Stimulated activated CD4-positive, alpha-beta T cell treated with anti-CD3 and anti-CD28 coated beads, Interleukin-4, amount 100 ng/mL, for 48 hours (primary cell): ENCODE results near the gene CCDC185.

Experiments used
- DNase-seq, 2 donors: peaks; one replicate each; pipeline ENCODE4 v3.0.0-alpha.2; 2020; ENCODE audit warnings: low read depth in 2 of 2

CCDC185 gene

DNA sequence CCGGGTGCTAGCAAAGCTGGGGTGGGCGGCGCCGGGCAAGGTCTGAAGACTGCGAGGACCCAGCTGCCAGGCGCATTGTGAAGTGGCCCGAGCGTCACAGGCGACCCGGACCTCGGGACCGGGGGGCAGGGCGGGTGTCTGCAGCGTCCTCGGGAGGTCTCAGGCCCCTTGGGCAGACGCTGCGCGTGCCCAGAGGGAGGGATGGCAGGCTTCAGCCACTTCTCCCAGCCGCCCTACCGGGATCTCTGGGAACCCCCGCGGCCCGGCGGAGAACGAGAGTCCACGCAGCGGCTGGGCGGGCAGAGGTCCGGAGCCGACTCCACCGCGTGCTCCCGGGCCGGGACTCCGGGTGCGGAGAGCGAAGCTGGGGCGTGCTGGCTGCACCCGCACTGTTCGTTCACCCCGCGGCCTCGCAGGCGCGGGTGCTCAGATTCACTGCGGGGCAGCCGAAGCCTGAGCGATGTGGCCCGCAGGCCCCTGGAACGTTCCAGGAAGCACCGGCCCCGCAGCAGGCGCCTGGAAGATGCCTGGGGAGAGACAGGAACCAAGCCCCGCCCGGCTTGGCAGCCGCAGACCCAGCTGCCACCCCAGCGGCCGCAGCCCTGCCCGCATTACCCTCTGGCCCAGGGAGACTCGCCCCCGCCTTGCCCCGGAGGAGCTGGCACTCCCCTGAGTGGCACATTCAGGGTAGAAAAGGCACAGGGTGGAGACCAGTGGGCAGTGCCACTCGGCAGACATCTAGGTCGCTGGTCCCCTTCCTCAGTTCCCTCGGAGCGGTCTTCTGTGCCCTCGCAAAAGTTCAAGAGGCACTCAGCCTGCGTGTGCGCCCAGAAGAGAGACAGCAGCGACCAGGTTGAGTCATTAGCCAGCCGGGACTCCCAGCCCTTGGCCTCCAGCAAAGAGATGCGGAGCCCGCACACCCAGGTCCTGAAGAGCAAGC is at the start of gene CCDC185:
CCDC185 (plus strand) TSS at position 141 of the 940 bp plus-strand sequence; CDS start at position 202, 61 bp downstream.
- DNase-seq: no peak

DNA sequence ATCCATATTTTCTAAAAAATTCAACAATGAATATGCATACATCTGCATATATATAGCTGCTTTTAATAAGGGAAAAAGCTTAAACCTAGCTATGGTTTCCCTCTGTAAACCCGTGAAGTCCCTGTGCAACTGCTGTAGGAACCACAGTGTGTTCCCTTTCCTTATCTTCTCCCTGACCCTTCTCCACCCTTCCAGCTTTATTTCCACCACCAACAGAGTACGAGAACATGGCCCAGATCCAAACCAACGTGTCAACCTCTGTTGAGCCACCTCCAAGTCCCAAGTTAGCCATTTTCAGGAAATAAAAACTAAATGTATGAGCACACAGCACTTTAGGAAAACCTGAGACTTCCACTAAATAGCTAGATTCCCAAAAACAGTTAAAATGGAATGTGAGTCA is 49.5 kb upstream of the CCDC185 start:
- no peak for DNase-seq

DNA sequence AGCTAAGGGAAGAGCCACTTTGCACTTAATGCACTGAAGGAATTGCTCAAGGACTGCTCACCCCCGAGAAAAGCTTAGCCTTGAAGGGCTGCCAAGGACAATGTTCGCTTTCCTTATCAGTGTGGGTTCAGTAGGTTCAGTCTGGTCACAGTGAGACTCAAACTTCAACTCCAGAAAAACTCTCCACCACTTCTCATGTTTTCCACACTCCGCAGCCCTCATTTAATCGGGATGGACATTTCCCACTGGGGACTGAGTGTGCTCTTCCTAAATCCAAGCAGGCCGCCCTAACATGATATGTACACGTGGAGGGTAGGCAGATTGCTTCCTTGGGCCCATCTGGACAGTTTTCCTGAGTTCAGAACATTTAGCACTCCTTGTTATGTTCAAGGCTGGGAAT is 48.7 kb upstream of the CCDC185 start:
- no peak for DNase-seq

DNA sequence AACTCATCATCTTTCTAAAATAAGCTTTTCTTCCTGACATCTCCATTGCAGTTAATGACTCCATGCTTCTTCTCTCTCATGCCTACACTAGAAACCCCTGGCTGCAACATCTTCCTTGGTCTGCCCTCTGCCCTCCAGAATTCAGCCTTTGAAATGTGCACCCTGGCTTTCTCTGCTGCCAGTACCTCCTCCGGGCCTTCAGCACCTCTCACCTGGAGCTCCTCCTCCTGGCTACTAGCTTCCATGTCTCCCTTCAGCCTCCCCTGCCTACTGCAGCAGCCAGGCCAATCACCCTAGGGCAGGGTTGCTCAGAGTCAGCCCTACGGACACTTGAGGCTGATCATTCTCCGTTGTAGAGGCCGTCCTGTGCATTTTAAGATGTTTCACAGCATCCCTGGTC is 47.5 kb upstream of the CCDC185 start:
- no peak for DNase-seq

DNA sequence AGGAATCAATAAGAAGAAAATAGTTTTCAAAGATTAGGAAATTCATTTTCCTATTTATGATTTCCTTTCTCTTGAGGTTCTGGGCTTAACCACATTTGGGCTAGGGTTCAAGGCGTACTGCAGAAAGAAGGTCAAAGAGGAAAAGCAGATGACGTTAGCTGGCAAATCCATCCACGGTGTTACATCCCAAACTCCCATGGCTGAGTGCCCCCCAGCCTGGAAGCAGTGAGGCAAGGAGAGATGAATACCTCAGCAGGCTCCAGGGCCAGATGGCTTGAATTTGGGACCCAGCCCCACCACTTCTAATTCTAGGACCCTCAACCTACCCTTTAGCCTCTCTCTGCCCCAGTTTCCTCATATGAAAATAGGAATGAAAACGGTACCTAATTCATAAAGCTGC is 46.9 kb upstream of the CCDC185 start:
- no peak for DNase-seq

DNA sequence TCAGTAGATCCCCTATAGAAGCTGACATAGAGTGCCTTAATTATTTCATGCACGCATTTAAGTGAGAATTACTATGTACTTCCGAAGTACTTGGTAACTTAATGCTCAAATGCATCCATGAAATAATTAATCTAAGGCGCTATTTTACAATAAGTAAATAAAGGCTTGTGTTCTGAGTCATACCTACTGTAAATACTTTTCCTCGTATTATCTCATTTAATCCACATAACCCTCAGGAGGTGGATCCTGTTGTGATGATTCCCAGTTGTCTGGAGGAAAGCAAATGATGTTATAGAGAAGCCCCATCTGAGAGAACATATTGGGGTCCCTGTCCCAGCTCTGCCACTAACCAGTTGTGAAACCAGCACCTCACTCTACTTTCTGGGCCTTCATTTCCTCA is 45.6 kb upstream of the CCDC185 start:
- no peak for DNase-seq

DNA sequence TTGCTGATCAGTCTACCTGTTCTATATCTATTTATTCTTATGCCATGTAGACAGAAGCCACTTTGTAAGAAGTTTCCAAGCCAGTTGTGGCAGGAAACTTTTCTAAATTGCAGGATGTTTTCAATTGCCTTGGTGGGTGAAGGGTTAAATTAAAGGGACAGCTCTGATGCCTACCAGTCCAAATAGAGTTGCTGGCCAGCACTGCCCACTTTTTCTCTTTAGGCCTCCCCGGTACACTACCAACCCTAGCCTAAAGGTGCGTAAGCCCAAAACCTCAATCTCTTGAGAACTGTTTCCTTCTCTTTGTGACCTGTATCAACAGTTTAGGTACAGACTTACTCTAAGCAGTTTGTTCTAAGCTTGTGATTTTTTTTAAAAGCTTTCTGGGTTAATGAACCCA is 44.8 kb upstream of the CCDC185 start:
- no peak for DNase-seq

DNA sequence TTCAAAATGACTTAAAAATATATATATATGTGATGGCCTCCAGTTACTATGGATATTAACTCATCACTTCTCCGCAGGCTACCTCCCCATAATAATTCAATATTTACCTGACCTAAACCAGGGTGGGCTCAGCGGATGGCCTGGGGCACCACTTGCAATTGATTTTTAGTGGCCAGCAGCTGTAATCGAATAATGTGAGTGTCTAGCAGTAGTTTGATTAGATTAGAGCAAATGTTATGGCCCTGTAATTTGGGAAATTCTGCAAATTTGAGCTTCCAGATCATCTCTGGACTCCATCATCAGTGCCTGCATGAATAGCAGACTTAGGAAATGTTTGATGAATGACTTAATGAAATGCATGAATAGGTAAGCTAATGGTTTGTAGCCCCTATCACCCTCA is 44.0 kb upstream of the CCDC185 start:
- DNase-seq: no peak

DNA sequence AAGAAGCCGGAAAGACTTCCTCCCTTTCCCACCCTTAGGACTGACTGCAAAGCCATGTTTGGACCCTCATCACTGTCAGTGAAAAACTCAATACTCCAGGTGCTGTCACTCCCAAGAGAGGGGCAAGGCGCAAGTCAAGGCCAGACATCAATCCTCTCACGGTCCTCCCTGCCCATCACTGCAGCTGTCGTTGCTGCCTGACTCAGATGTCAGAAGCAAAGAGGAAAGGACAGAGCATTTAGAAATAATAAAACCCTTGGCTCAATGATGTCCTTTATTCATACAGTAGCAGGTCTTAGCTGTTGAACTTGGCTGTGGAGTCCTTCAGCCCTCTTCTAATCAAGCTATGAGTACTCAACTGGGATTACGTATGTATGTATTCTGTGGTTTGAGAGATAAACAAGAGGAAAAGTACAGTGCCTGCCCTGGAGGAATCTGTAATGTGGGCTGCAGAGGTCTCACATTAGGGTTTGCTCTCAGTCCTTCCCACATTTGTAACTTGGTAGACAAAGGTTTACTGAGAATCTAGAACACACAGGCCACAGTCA is 42.8 kb upstream of the CCDC185 start:
- DNase-seq: no peak

DNA sequence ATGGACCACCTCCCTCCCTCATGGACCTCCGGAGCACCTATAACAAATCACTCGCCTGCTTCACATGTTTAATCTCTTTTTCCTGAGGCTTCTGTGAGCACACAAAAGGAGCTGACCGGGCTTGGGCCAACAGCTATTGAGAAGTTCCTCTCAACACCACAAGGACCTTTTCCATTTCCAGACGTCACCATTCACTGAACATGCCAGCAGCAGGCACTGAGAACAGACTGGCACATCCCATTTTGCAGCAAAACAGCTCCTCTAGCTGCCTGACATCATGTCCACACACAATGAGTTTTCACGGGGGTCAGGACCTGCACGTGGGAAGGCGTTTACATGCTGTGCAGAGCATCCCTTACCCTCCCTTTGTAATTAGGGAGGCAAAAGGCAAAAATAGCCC is 40.3 kb upstream of the CCDC185 start:
- DNase-seq: no peak

DNA sequence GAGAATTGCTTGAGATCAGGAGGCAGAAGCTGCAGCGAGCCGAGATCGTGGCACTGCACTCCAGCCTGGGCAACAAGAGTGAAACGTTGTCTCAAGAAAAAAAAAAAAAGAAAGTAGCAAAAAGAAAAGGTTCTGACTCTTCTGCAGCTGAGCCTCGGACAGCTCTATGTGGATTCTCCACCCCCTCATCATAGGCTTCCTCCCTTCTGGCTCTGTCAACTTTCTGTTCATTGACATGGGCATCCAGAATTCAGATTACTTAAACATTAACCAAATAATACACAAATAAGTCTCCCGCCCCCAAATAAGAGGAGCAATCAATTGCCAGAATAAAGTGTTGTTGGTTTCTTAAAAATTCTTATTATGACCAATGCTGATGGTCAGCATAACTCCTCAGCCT is 39.3 kb upstream of the CCDC185 start:
- DNase-seq: no peak

DNA sequence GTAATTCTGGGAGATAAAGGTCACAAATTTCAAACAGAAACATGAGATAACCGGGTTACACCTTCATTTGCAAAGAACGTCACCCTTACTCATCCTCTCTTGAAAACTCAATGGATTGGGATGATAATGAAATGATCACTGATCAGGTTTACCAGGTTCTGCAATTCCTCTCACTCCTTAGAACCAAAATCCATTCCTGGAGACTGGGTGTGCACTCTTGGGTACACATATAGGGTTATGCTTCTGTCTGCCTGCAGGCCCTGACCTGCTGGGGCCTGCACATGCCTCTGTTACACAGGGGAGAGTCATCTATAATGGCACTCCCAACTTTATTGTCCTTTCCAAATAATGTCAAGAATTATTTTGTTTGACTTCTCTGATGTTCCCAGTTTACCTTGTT is 37.5 kb upstream of the CCDC185 start:
- no peak for DNase-seq

DNA sequence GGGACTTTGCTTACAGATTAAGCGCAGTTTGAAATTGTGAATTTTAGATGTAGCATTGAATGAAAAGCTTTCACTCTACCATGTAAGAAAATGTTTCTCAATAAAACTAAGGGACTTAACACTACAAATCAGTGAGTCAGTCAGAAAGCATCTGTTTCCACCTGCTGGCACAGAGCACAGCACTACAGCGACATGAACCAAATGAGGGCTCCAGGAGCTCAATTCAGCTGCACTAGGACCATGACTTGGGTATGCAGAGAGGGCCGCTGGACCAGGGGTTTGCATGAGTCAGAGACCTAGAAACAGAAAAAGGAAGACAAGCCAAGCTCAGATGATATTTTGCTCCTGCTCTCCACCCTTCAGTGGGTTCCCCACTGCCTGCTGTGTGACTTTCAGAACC is 34.4 kb upstream of the CCDC185 start:
- no peak for DNase-seq

DNA sequence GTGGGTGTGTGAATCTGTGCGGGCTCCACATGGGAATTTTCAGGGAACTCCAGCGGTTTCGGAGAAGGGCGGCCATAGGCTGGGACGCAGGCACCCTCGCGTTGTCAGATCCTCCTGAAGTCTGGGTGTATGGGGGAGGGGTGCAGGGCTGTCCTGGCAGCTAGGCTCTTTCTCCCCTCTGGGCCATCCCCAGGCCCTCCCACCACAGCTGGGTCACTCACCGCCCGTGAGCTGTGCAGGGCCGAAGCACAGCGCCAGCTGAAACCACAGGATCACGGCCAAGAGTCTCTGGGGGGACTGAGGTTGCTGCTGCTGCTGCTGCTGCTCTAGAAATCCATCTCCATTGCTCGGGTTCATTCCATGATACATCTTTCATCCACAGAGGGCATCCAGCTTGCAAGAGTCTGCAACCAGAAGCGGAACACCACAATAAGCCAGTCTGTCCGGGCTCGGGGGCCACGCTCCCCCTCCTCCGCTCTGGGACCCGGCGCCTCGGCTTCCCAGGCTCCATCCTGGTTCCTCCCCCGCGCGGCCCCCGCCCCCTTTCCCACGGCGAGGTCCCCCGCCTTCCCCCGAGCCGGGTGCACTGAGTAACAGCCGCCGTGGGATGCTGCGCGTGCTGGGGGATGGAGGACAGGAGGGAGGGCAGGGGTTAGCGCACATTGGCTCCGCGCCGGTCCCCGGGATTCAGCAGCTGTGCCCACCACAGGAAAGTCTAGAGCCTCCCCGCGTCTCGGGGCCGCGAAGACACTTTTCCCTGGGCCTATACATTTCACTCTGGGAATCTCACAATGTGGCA is 30.0 kb upstream of the CCDC185 start:
- no peak for DNase-seq

DNA sequence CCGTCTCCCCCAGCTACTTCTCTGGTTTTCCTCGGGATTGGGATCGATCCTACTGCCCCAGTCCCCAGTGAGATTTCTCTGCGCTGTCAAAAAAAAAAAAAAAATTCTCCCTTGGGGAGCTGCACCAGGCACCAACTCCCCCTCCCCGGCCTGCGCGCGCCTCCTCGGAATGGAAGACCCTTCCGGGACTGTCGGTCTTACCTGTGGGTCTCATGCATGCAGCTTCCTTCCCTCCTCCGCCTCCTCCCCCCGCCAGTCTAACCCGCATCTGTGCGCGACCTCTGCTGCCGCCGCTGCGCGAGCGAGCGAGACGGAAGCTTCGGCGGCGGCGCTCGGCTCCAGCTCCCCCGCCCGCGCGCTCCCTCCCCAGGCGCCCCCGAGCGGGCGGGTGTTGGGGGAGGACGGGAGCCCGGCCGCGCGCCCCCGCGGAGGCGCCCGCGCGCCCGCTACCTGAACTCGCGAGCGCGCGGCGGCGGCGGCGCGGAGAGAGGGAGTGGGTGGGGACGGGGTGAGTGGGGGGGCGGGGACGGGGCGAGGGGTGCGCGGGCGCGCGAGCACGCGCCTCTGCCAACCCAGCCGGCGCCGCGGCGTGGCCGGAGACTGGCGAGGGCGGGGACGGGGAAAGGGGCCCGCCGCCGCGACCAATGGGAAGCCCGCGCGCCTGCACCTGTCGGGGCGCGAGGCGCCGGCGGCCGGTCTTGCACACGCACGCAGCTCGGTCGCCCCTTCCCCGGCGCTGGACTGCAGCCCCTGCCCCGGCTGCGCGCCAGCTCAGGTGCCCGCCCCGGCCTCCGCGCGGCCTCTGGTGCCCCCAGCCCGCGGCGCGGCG is 29.1 kb upstream of the CCDC185 start, which contains the start of gene SUSD4:
SUSD4 (minus strand) TSS at position 321 of the 829 bp plus-strand sequence. CDS start 751 bp downstream, outside the sequence.
- peak; percentile 37 to 51 for DNase-seq

DNA sequence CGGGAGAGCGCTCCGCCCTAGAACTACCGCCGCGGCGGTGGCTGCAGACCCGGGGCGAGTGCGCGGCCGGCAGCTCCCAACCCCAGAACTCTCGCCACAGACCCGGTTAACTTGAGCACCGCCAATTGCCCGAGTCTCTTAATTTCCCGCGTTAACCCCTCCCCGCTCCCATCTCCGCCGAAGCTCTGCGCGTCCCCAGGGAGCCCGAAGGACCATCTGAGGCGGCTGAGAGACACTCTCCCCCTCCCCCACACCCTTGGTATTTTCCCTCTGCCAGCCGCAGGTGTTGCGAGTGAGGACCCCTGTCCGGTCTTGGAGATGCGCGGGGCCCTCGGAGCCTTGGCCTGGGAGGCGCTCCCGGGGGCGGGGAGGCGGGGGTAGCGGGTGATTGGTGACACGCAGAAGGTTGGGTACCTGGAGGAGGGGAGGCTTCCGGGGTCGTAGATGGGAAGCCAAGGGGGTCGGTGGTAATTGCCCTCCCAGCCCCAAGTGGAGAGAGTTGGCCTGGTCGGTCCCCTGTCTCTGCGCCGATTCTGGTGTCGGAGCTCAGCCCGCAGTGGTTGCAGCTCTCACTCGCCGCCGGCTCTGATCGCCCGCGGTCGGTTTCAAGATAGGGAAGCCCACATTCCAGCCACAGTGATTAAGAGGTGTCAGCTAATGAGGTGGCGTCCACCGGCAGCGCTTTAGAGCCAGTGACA is 28.4 kb upstream of the CCDC185 start:
- DNase-seq: no peak

DNA sequence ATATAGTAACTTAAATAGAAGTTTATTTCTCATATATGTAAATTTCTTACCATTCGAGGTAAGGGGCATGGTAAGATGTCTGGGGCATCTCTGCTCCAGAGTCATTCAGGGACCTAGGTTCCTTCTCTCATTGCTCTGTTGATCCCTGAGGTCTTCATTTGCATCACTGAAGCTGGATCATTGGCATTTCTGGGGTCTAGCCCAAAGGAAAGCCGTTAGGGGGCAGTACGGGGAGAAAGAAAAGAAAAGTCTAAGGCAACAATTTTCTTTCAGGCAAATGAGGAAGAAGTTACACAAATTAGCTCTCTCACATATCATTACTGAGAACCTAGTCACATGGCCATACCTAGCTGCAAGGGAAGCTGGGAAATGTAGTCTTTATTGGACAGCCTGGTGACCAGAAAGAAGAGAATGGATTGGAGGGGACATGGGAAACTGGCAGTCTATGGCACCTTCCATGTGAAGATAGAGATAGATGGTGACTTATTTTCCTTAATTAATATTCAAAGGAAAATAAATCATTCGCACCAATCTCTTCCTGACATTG is 19.1 kb upstream of the CCDC185 start:
- no peak for DNase-seq

DNA sequence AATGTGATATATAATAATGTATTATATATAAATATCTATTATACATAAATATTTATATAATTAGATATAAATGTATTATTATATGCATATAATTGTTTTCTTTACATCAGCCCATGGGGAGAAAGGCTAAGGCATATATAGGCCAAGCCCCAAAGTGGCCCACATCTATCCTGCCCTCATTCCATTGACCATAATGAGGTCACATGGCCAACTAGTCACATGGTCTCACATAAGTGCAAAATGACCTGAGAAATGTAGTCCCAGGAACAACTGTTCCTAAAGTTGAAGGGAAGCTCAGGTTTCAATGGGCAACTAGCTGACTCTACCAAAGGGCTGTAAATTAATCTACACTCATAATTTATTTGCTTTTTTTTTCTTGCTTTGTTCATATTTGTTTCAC is 14.5 kb upstream of the CCDC185 start:
- DNase-seq: no peak

DNA sequence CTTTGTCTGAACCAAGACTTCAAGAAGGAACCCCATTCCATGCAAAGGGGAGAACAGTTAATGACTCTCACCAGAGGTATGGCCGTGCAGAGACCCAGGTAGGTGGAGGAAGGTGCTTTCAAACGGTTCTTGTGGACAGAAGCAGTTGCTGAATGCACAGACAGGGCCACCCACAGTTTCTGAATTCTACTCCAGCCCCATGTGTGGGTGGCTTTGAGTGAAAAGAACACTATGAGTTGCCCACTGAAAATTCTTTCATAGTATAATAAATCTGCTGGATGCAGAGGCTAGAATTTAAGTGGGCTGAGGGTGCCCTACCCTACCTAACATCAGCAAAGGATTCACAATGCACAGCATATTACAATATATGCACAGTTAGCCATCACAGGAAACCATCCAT is 7.2 kb upstream of the CCDC185 start:
- no peak for DNase-seq

DNA sequence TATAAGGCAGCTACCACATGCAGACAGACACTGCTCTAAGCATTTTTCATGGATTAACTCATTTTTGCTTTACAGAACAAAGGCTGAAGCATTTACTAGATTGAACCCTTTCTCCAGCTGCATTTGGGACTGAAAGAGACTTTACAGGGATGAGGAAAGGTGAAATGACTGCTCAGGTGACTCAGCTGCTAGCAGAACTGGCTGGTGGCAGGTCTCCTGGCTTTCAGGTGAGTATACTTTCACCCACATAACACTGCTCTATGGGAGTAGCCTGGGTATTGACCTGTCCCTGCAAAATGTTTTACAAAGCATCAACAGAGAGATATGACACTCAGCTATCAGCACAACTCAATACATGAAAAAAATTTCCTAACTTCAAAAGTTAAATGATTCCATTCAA is 2.6 kb upstream of the CCDC185 start:
- DNase-seq: no peak

DNA sequence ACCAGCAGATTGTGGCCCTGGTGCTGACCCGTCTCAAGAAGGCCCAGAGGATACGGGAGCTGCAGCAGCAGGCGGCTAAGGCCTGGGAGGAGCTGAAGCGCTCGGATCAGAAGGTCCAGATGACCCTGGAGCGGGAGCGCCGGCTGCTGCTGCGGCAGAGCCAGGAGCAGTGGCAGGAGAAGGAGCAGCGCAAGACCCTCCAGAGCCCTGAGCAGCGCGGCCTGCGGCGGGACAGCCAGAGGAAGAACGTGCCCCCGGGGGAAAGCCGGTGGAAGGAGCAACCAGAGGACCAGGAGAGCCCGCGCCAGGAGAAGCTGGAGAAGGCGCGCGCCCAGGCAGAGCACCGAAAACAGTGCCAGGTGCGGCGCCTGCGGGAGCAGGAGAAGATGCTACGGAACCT is 1.0 kb downstream of the CCDC185 start:
- no peak for DNase-seq
